ENCODE data around the gene CBX8.

Gene CBX8

DNA sequence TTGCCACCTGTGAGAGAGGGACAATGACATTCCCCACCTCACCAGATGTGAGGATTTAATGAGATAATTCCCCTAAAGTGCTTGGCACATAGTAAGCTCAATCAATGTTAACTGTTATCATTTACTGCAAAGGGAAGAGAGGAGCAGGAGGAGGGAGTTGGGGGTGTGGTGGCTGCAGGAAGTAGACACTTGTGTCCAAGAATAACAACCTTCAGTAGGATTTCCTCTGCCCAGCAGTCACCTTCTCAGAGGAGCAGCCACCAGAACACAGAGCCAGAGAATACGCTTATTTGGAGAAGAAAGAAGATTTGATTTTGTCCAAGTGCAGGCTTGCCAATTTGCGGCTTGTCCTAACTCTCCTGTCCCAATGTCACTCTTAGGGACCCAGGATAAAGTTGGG, 32.1 kb upstream of the CBX8 start:
- H3K36me3 ChIP-seq = peaks cover 2% of the 10 kb centered on the region; the same call in 1 of the 2 replicates
- H3K4me3 ChIP-seq (ENCODE audit: low read depth, low read length) = no peak overlapping the region
- no peaks in the 10 kb centered on the region for H3K27me3 ChIP-seq
- 0 out of 2 replicates have a peak, but pooled peaks cover 3% of the 10 kb centered on the region for H3K4me1 ChIP-seq
- TF ChIP-seq, protein P1, sequence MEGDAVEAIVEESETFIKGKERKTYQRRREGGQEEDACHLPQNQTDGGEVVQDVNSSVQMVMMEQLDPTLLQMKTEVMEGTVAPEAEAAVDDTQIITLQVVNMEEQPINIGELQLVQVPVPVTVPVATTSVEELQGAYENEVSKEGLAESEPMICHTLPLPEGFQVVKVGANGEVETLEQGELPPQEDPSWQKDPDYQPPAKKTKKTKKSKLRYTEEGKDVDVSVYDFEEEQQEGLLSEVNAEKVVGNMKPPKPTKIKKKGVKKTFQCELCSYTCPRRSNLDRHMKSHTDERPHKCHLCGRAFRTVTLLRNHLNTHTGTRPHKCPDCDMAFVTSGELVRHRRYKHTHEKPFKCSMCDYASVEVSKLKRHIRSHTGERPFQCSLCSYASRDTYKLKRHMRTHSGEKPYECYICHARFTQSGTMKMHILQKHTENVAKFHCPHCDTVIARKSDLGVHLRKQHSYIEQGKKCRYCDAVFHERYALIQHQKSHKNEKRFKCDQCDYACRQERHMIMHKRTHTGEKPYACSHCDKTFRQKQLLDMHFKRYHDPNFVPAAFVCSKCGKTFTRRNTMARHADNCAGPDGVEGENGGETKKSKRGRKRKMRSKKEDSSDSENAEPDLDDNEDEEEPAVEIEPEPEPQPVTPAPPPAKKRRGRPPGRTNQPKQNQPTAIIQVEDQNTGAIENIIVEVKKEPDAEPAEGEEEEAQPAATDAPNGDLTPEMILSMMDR (IDR thresholded peaks at IDR 0.05; ENCODE audit: low read depth, low read length) = no peak
- no peaks in the 10 kb centered on the region for H3K9me3 ChIP-seq
- DNase-seq = no peak

DNA sequence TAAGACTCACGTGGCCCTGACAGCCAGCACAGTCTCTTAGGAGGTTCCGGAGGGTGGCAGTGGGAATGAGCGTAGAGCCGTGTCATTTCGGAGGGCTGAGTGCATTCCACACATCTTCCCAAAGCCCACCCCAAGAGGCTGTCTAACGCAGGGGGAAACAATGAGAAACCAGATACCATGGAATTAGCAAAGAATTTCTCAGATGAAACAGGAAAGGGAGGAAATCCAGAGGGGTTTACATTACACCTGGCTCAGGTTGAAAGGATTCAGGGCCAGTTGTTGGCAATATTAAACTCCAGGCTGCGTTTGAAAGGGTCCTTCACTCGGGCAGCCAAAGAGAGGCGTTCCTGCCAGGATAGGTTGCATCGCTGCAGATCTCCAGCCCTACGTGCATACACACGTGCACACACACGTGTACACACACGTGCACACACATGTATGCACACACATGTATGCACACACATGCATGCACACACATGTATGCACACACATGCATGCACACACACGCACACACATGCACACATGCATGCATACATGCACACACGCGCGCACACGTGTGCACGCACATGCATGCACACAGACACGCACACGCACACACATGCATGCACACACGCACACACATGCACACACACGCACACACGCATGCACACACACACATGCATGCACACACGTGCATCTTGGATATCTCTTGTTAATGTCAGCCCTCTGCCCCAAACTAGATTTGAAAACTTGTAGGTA, 30.1 kb upstream of the CBX8 start:
- DNase-seq = no peak

DNA sequence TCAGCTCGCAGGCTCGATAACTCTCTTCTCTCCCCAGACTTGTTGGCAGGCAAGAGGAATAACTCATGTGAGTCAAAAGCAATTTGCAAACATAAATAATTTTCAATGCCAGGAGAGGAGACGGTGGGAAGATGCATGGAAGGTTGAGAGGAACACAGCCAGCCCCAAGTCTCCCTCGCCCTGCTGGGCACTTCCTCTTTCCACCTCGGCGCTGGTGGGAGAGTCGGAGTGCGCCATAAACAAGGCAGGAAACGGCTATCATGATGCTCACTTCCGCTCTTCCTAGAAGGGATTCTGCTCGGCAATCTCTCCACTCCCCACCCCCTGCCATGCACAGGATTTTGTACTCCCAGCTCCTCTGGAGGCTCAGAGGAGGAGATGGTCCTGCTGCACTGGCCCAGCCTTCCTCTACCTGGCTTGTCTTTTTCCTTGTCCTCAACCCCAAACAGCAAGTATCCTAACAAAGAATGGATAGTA, 29.4 kb upstream of the CBX8 start:
- no peaks in the 10 kb centered on the region for H3K27me3 ChIP-seq
- 0 out of 2 replicates have a peak, but pooled peaks cover 3% of the 10 kb centered on the region for H3K4me1 ChIP-seq
- no peak overlapping the region for H3K4me3 ChIP-seq (ENCODE audit: low read depth, low read length)
- TF ChIP-seq, protein P1 (IDR thresholded peaks at IDR 0.05; ENCODE audit: low read depth, low read length) = no peak
- no peaks in the 10 kb centered on the region for H3K36me3 ChIP-seq
- DNase-seq = no peak
- no peaks in the 10 kb centered on the region for H3K9me3 ChIP-seq

More for the DNA sequence above, 30.1 kb upstream of the CBX8 start:
- 0 out of 2 replicates have a peak, but pooled peaks cover 3% of the 10 kb centered on the region for H3K4me1 ChIP-seq
- H3K4me3 ChIP-seq (ENCODE audit: low read depth, low read length) = no peak overlapping the region
- no peaks in the 10 kb centered on the region for H3K9me3 ChIP-seq
- TF ChIP-seq, protein P1 (IDR thresholded peaks at IDR 0.05; ENCODE audit: low read depth, low read length) = no peak
- H3K36me3 ChIP-seq = no peaks in the 10 kb centered on the region
- H3K27me3 ChIP-seq = no peaks in the 10 kb centered on the region

DNA sequence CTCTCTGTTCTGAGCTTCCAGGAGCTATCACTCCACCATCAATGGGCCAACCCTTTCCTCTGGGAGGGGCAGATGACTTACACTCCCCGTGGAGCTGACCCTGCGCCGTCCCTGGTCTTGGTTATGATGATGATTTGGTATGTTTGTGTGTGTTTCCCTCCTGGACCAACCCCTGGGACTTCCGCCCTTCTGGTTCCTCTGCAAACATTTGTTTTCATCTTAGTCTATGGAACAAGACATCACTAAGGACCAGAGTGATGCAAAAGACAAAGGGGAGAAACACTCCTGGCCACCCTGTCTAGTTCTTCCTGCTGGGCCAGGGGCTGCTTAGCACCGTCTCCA, 28.7 kb upstream of the CBX8 start:
- Histone ChIP-seq H3K36me3 (no peaks in the 10 kb centered on the region), H3K4me3 (ENCODE audit: low read depth, low read length) (no peak overlapping the region), H3K4me1 (0 out of 2 replicates have a peak, but pooled peaks cover 3% of the 10 kb centered on the region), H3K27me3 (no peaks in the 10 kb centered on the region), H3K9me3 (no peaks in the 10 kb centered on the region)
- TF ChIP-seq, protein P1 (IDR thresholded peaks at IDR 0.05; ENCODE audit: low read depth, low read length) = no peak
- no peak for DNase-seq

DNA sequence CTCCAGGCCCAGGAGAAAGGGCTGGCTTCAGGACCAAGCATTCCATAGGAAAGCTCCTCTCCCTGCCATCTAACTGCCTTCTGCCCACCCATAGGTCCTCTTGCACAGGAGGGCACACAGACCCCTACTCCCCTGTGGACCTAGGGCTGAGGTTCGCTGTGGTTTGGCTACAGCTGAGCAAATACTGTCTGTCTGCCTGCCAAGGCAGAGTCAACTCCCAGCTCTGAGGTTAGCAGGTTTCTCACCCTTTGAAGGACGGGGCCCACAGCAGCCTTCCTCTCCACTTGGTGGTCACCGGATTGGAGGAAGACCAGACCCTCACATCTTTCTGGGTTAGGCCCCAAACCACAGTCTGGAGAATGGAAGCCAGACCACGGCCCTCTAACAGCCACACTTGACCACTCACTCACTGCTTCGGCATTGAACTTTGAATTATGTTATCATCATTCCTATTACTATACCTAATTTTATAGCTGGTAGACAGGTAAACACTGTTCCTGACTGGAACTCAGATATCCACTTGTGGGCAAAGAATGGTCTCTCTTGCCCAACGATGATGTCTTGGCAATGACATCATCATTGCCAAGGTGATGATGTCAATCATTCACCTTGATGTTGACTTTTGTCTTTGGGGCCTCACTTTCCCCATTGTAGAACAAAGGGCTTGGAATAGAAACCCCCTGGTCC, 28.2 kb upstream of the CBX8 start:
- Histone ChIP-seq H3K4me3 (ENCODE audit: low read depth, low read length) (no peak overlapping the region), H3K4me1 (0 out of 2 replicates have a peak, but pooled peaks cover 3% of the 10 kb centered on the region), H3K9me3 (no peaks in the 10 kb centered on the region), H3K27me3 (no peaks in the 10 kb centered on the region), H3K36me3 (no peaks in the 10 kb centered on the region)
- TF ChIP-seq, protein P1 (IDR thresholded peaks at IDR 0.05; ENCODE audit: low read depth, low read length) = no peak
- no peak for DNase-seq

DNA sequence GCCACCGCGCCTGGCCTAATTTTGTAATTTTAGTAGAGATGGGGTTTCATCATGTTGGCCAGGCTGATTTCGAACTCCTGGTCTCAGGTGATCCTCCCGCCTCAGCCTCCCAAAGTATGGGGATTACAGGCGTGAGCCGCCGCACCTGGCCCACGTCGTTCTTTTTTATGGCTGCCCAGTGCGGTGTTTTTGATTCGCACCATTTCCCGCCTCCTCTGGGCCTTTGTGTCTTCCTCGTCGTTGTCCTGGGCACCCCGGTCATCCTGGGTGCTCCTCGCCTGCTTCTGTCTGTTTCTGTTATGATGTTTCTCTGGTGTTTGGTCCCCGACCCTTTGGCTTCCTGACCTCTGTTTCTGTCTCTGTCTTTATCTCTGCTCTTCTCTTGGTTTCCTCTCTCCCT, 27.4 kb upstream of the CBX8 start:
- Histone ChIP-seq H3K4me1 (peaks cover 5% of the 10 kb centered on the region), H3K27me3 (no peaks in the 10 kb centered on the region), H3K9me3 (no peaks in the 10 kb centered on the region), H3K4me3 (ENCODE audit: low read depth, low read length) (no peak overlapping the region), H3K36me3 (no peaks in the 10 kb centered on the region)
- TF ChIP-seq, protein P1 (IDR thresholded peaks at IDR 0.05; ENCODE audit: low read depth, low read length) = no peak
- DNase-seq = no peak

All from BE2C (cell line).